ENCODE measurements around the gene DLEC1. TPM values are rescaled to one million over a fixed set of nuclear protein-coding genes. Genes with fewer than 3 reads are reported as not detected.
"Not testable (repeated sequence)": the region's sequence is repeated elsewhere in the genome, so short reads cannot be mapped to it uniquely, and the experiment has no call there.

DLEC1 gene
- total and polyA plus RNA-seq, 2 donors (not counting 1 experiment from before 2014, with no cell fraction given): under 0.01 to 0.02 TPM

DNA sequence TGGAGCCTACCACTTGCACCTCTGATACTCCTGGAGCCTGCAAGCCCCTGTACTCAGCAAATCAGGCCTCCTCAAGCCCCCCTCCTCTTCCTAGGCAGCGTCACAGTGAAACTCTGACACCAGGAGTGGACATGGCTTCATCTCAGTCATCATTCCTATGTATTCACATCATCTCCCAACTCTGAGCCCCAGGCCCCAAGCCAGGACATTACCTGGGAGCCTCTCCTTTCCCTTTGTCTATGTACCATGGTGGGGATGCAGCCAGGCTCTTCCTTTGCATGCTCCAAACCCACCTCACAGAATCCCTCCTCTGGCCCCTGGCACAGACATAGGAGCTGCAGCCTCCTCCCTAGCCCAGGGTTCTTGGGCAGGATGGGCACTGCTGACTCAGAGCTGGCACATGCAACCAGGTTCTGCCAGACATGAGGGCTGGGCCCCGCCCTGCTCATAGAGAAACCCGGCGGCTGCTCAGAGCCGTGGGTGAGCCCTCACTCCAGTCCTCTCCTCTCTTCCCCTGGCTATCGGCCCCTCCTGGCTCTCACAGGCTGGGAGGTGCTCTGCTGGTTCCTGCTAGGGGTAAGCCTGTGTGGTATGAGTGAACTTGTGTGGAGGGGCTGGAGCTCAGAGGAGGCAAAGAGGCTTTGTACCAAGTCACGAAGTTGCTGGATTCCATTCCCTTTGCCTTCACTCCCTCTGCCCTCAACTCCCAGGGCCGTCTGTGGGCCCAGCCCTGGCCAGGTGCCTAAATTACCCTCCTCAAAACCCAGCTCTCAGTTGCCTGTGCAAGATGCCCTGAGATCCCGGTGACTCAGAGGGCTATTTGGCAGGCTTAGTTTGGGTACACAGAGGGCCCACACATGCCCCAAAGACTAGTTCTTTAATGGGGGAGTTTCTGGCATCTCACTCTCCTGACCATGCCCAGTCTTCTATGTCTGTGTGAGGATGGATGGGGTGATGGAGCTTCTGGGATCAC is 7.7 kb upstream of the DLEC1 start:
- Histone ChIP-seq H3K79me2 (ENCODE audit: control insufficient read depth, insufficient read depth, low read length) (no peaks in the 10 kb centered on the region), H3K9ac (ENCODE audit: insufficient read depth, low read length) (no peak overlapping the region), H3K4me3 (replicated peaks in 1 of 4; ENCODE audit: control extremely low read depth in 1 of 4, insufficient read depth in 1 of 4, low read depth in 3 of 4, low read length in 4 of 4) (no peak overlapping the region), H3K4me1 (ENCODE audit: control insufficient read depth, extremely low read depth, insufficient read depth, low read length) (peaks cover 3% of the 10 kb centered on the region), H3K27me3 (ENCODE audit: control insufficient read depth, insufficient read depth, low read length) (no peaks in the 10 kb centered on the region), H3K9me3 (ENCODE audit: control insufficient read depth, insufficient read depth, low read depth, low read length) (no peaks in the 10 kb centered on the region), H2AFZ (ENCODE audit: low read length) (no peak overlapping the region), H4K20me1 (ENCODE audit: control insufficient read depth, extremely low read depth, insufficient read depth, low read length) (no peaks in the 10 kb centered on the region), H3K36me3 (ENCODE audit: control insufficient read depth, insufficient read depth, low read length) (no peaks in the 10 kb centered on the region), H3K4me2 (ENCODE audit: extremely low read depth, insufficient read depth, low read length) (peak overlapping the region; percentile 3), H3K27ac (ENCODE audit: insufficient read depth, low read length) (no peak overlapping the region)
- peak in 1 of 2 donors; percentile 38 for DNase-seq (ENCODE audit: low read depth in 2 of 2)
- TF ChIP-seq, protein P1, sequence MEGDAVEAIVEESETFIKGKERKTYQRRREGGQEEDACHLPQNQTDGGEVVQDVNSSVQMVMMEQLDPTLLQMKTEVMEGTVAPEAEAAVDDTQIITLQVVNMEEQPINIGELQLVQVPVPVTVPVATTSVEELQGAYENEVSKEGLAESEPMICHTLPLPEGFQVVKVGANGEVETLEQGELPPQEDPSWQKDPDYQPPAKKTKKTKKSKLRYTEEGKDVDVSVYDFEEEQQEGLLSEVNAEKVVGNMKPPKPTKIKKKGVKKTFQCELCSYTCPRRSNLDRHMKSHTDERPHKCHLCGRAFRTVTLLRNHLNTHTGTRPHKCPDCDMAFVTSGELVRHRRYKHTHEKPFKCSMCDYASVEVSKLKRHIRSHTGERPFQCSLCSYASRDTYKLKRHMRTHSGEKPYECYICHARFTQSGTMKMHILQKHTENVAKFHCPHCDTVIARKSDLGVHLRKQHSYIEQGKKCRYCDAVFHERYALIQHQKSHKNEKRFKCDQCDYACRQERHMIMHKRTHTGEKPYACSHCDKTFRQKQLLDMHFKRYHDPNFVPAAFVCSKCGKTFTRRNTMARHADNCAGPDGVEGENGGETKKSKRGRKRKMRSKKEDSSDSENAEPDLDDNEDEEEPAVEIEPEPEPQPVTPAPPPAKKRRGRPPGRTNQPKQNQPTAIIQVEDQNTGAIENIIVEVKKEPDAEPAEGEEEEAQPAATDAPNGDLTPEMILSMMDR (conservative IDR thresholded peaks at IDR 0.05 in 1 of 2, IDR thresholded peaks at IDR 0.05 in 1 of 2; ENCODE audit: low read depth in 1 of 2, low read length in 2 of 2): no peak
- no peak for TF ChIP-seq EZH2 (IDR thresholded peaks at IDR 0.05; ENCODE audit: low read length, missing control alignments)

DNA sequence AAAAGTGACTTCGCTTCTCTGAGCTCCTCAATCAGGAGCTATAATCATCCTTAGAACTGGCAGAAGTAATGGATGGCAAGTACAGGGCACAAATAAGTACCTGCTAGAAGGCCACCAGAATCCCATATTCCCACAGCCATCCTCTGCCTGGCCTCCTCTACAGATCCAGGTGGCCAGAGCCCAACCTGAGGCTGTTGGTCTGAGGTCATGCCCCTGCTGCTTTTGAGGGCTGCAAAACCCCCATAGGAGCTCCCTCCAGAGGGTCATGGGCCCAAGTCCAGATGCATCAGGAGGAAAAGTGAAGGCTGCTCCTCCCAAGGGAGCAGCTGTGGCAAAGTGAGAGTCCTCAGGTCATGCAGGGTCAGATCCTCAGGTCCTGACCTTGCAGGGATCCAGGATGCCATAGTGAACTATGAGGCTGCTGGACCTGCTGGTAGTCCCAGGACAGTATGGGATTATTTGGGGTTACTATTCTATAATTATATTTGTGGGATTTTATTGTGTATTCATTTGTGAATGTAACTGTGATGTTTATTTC is 6.6 kb upstream of the DLEC1 start:
- Histone ChIP-seq H3K79me2 (ENCODE audit: control insufficient read depth, insufficient read depth, low read length) (no peaks in the 10 kb centered on the region), H3K9ac (ENCODE audit: insufficient read depth, low read length) (no peak overlapping the region), H3K9me3 (ENCODE audit: control insufficient read depth, insufficient read depth, low read depth, low read length) (no peaks in the 10 kb centered on the region), H3K36me3 (ENCODE audit: control insufficient read depth, insufficient read depth, low read length) (no peaks in the 10 kb centered on the region), H3K4me2 (ENCODE audit: extremely low read depth, insufficient read depth, low read length) (no peak overlapping the region), H3K4me1 (ENCODE audit: control insufficient read depth, extremely low read depth, insufficient read depth, low read length) (peaks cover 3% of the 10 kb centered on the region), H2AFZ (ENCODE audit: low read length) (no peak overlapping the region), H4K20me1 (ENCODE audit: control insufficient read depth, extremely low read depth, insufficient read depth, low read length) (no peaks in the 10 kb centered on the region), H3K27ac (ENCODE audit: insufficient read depth, low read length) (no peak overlapping the region), H3K27me3 (ENCODE audit: control insufficient read depth, insufficient read depth, low read length) (no peaks in the 10 kb centered on the region), H3K4me3 (replicated peaks in 1 of 4; ENCODE audit: control extremely low read depth in 1 of 4, insufficient read depth in 1 of 4, low read depth in 3 of 4, low read length in 4 of 4) (no peak overlapping the region)
- DNase-seq (ENCODE audit: low read depth in 2 of 2): no peak
- TF ChIP-seq EZH2 (IDR thresholded peaks at IDR 0.05; ENCODE audit: low read length, missing control alignments): no peak
- TF ChIP-seq, protein P1 (conservative IDR thresholded peaks at IDR 0.05 in 1 of 2, IDR thresholded peaks at IDR 0.05 in 1 of 2; ENCODE audit: low read depth in 1 of 2, low read length in 2 of 2): no peak

DNA sequence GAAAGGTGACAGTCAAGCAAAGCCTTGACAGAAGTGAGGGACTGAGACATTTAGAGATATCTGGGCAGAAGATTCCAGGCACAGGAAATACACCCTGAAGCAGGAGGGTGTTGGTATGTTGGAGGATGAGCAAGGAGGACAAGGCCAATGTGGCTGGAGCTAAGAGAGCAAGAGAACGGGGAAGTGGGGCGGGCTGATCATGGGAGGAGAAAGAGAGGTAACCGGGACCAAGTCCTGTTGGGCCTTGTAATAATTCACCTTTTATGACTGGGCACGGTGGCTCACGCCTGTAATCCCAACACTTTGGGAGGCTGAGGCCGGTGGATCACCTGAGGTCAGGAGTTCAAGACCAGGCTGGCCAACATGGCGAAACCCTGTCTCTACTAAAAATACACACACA is 5.4 kb upstream of the DLEC1 start:
- H3K36me3 ChIP-seq (ENCODE audit: control insufficient read depth, insufficient read depth, low read length); H3K9me3 ChIP-seq (ENCODE audit: control insufficient read depth, insufficient read depth, low read depth, low read length): not testable (repeated sequence)

DNA sequence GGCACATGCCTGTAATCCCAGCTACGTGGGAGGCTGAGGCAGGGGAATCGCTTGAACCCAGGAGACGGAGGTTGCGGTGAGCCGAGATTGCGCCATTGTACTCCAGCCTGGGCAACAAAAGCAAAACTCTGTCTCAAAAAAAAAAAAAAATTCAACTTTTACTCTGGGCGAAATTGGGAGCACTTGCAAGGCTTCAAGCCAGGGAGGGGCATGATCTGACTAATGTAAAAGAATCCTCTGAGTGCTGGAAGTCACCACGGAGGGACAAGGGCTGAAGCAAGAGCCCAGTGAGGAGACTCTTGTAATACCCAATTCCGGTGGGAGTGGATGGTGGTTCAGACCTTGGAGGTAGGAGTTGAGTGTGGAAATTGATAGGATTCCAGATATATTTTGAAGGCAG is 4.7 kb upstream of the DLEC1 start:
- not testable (repeated sequence) for H3K27ac ChIP-seq (ENCODE audit: insufficient read depth, low read length); H3K4me1 ChIP-seq (ENCODE audit: control insufficient read depth, extremely low read depth, insufficient read depth, low read length); H3K27me3 ChIP-seq (ENCODE audit: control insufficient read depth, insufficient read depth, low read length); H4K20me1 ChIP-seq (ENCODE audit: control insufficient read depth, extremely low read depth, insufficient read depth, low read length); H2AFZ ChIP-seq (ENCODE audit: low read length); H3K36me3 ChIP-seq (ENCODE audit: control insufficient read depth, insufficient read depth, low read length); H3K4me2 ChIP-seq (ENCODE audit: extremely low read depth, insufficient read depth, low read length); H3K9ac ChIP-seq (ENCODE audit: insufficient read depth, low read length); H3K4me3 ChIP-seq (replicated peaks in 1 of 4; ENCODE audit: control extremely low read depth in 1 of 4, insufficient read depth in 1 of 4, low read depth in 3 of 4, low read length in 4 of 4); H3K79me2 ChIP-seq (ENCODE audit: control insufficient read depth, insufficient read depth, low read length); DNase-seq (ENCODE audit: low read depth in 2 of 2); H3K9me3 ChIP-seq (ENCODE audit: control insufficient read depth, insufficient read depth, low read depth, low read length)

More for the DNA sequence above, 5.4 kb upstream of the DLEC1 start:
- H2AFZ ChIP-seq (ENCODE audit: low read length); H3K9ac ChIP-seq (ENCODE audit: insufficient read depth, low read length); H3K4me1 ChIP-seq (ENCODE audit: control insufficient read depth, extremely low read depth, insufficient read depth, low read length); H3K79me2 ChIP-seq (ENCODE audit: control insufficient read depth, insufficient read depth, low read length); H3K27ac ChIP-seq (ENCODE audit: insufficient read depth, low read length); H3K4me2 ChIP-seq (ENCODE audit: extremely low read depth, insufficient read depth, low read length); H3K4me3 ChIP-seq (replicated peaks in 1 of 4; ENCODE audit: control extremely low read depth in 1 of 4, insufficient read depth in 1 of 4, low read depth in 3 of 4, low read length in 4 of 4); DNase-seq (ENCODE audit: low read depth in 2 of 2); H4K20me1 ChIP-seq (ENCODE audit: control insufficient read depth, extremely low read depth, insufficient read depth, low read length); H3K27me3 ChIP-seq (ENCODE audit: control insufficient read depth, insufficient read depth, low read length): not testable (repeated sequence)
